Measurements from ENCODE around the gene C5.
A peak's percentile ranks its signal among the peaks of the same experiment; 100 is the strongest.
"Not testable (repeated sequence)": the region's sequence is repeated elsewhere in the genome, so short reads cannot be mapped to it uniquely, and the experiment has no call there.

Gene C5

GRCh38 chr9:120977321-120977720, 72.8 kb downstream of the C5 start:
- DNase-seq, result no peak

- DNase-seq, result no peak
Observed at GRCh38 chr9:120974921-120975320, 75.2 kb downstream of the C5 start.

GRCh38 chr9:120974181-120974580, 75.9 kb downstream of the C5 start:
- DNase-seq, result no peak

GRCh38 chr9:120971938-120972337, 78.1 kb downstream of the C5 start:
- no peak for DNase-seq

- not testable (repeated sequence) for DNase-seq
Observed at GRCh38 chr9:120971471-120971870, 78.6 kb downstream of the C5 start.

- no peak for DNase-seq
Observed at GRCh38 chr9:120970244-120970643, 79.8 kb downstream of the C5 start.

GRCh38 chr9:120966013-120966369, 84.1 kb downstream of the C5 start:
- no peak for DNase-seq

GRCh38 chr9:120965344-120966012, 84.6 kb downstream of the C5 start:
- DNase-seq, result peak; percentile 48 to 57

GRCh38 chr9:120961936-120962335, 88.1 kb downstream of the C5 start:
- no peak for DNase-seq

- DNase-seq, result no peak
Observed at GRCh38 chr9:120960001-120960400, 90.1 kb downstream of the C5 start.

- no peak for DNase-seq
Observed at GRCh38 chr9:120956862-120957261, 93.2 kb downstream of the C5 start.

- no peak for DNase-seq
Observed at GRCh38 chr9:120951960-120952618, 98.0 kb downstream of the C5 start.

GRCh38 chr9:120950421-120951388, 99.4 kb downstream of the C5 start:
- DNase-seq, result no peak

GRCh38 chr9:120949290-120949689, 100.8 kb downstream of the C5 start:
- no peak for DNase-seq

GRCh38 chr9:120948824-120949223, 101.3 kb downstream of the C5 start:
- no peak for DNase-seq

- no peak for DNase-seq
Observed at GRCh38 chr9:120947222-120947621, 102.9 kb downstream of the C5 start.

- no peak for DNase-seq
Observed at GRCh38 chr9:120946259-120946658, 103.8 kb downstream of the C5 start.

GRCh38 chr9:120944948-120945347, 105.1 kb downstream of the C5 start:
- no peak for DNase-seq

- no peak for DNase-seq
Observed at GRCh38 chr9:120944434-120944843, 105.6 kb downstream of the C5 start.

- DNase-seq, result no peak
Observed at GRCh38 chr9:120942186-120943001, 107.7 kb downstream of the C5 start.

GRCh38 chr9:120941046-120941770, 108.9 kb downstream of the C5 start:
- DNase-seq, result no peak

- DNase-seq, result no peak
Observed at GRCh38 chr9:120940573-120940972, 109.5 kb downstream of the C5 start.

All from NCI-H187 (cell line).